ENCODE data around the gene OR51M1.
"Not testable (repeated sequence)": the region's sequence is repeated elsewhere in the genome, so short reads cannot be mapped to it uniquely, and the experiment has no call there.

OR51M1 gene

DNA sequence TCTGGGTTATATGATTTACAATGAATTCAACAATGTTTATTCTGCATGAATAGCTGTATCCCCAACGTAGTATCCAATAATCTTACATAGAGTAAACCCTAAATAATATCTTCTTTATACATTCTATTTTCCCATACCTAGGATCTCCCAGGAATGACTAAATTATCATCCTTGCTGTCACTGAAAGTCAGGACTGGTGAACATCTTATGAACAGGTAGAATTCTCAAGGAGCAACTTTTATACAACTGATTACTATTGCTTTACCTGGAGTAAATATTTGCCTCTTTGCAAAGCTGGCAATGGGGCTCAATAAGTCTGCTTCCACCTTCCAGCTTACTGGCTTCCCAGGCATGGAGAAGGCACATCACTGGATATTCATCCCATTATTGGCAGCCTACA, 32.4 kb upstream of the OR51M1 start, which contains the start of gene OR51B6:
Gene OR51B6 (plus strand): TSS at position 301 of the 400 bp plus-strand sequence. CDS start 0 bp downstream, at position 301.
- Histone ChIP-seq H3K4me2 (no peak within 1 kb of the TSS), H3K9me3 (replicated peaks in 1 of 11) (no peaks in the 10 kb centered on the region), H3K27ac (no peak within 1 kb of the TSS), H4K20me1 (no peaks in the 10 kb centered on the region), H3K4me1 (no peaks in the 10 kb centered on the region), H3K4me3 (no peak within 1 kb of the TSS), H3K36me3 (no peaks in the 10 kb centered on the region), H3K9ac (no peak within 1 kb of the TSS), H3K27me3 (no peaks in the 10 kb centered on the region)
- no peak for TF ChIP-seq Cebpa-rat (IDR thresholded peaks at IDR 0.05)

DNA sequence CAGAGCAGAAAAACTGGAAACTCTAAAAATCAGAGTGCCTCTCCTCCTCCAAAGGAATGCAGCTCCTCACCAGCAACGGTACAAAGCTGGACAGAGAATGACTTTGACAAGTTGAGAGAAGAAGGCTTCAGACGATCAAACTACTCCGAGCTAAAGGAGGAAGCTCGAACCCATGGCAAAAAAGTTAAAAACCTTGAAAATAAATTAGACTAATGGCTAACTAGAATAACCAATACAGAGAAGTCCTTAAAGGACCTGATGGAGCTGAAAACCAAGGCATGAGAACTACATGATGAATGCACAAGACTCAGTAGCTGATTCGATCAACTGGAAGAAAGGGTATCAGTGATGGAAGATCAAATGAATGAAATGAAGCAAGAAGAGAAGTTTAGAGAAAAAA, 27.6 kb upstream of the OR51M1 start:
- H3K36me3 ChIP-seq; H3K4me2 ChIP-seq; H3K27ac ChIP-seq; H3K9me3 ChIP-seq (replicated peaks in 1 of 11); H3K4me3 ChIP-seq; H3K9ac ChIP-seq; H3K4me1 ChIP-seq; H3K27me3 ChIP-seq; H4K20me1 ChIP-seq: not testable (repeated sequence)

DNA sequence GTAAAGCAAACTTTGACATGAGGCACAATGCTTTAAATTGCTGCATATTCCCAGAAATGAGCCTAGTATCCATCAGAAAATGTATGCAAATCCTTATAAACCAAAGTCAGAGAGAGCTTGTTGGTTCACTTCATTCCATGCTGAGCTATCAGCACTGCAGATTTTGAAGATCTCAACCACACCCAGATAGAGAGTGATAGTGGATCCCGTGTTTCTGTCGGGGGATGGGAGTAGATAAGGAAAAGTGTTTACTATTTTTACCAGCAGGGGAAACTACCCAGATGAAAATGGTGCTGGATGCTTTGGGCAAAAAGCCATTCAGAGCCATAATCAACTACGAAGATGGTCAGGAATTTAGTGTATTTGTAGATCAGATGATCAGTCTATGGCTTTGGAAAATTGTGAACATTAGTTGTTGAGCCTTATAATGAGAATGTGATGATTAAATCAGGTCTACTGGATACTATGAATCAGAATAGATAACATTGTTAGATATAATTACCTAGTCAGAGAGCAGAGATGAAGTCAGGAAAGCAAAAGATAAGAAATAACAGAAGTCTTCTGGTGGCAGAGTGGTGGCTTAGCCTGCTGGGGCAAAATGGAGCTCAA, 21.5 kb upstream of the OR51M1 start:
- Histone ChIP-seq H3K4me2 (no peak overlapping the region), H3K9me3 (replicated peaks in 1 of 11) (peaks cover 0 to 5% (median 0%) of the 10 kb centered on the region in 11 experiments; a peak in 3 of 22 replicates), H3K9ac (no peak overlapping the region), H3K36me3 (no peaks in the 10 kb centered on the region), H3K27ac (no peak overlapping the region), H3K4me1 (peaks cover 4 to 14% (median 10%) of the 10 kb centered on the region in 10 experiments; a peak in 16 of 20 replicates), H4K20me1 (no peaks in the 10 kb centered on the region), H3K4me3 (no peak overlapping the region), H3K27me3 (no peaks in the 10 kb centered on the region)
- no peak for TF ChIP-seq Cebpa-rat (IDR thresholded peaks at IDR 0.05)

DNA sequence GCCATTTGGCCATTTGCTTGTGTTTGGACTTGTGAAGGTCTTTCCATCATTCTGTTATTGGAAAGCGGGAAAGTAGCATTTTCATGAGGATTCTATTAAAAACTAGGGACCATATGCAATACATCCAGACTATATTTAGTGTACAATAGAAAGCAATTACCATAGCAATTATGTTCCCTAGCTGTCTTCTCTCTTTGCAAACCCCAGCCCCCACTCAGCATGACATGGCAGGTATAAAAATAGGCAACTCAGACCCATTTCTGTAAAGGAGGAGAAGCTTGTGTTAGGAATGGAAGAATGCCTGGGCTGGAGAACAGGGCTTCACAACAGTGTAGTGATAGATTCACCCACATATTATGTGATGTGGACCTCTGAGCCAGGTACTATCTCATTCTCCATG, 19.9 kb upstream of the OR51M1 start:
- no peak overlapping the region for H3K9ac ChIP-seq
- H3K4me1 ChIP-seq, result peaks cover 4 to 29% (median 13%) of the 10 kb centered on the region in 10 experiments; a peak in 16 of 20 replicates
- no peaks in the 10 kb centered on the region for H3K27me3 ChIP-seq

DNA sequence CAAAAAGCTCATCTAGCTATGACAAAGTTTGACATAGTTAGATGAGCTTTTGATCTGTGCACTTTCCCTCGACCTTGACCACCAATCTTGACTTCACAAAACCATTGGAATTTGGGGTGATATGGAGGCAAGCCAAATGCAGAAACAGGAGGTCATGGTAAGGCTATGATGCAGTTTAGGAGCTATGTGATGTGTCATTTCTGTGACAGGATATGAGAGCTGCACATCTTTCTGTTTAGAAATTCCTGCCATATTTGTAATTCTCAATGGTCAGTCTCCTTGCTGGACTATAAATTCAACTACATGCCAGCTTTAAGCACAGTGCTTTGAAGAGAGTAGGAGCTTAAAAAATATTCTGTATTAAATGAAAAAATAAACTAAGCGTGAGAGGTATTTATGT, 19.4 kb upstream of the OR51M1 start:
- H3K27me3 ChIP-seq, result no peaks in the 10 kb centered on the region
- no peak for TF ChIP-seq Cebpa-rat (IDR thresholded peaks at IDR 0.05)
- no peaks in the 10 kb centered on the region for H3K36me3 ChIP-seq
- H3K4me2 ChIP-seq, result peak overlapping the region in 8 of 11 experiments; percentile 12 to 55 (median 34); a peak in 12 of 22 replicates
- no peak overlapping the region for H3K9ac ChIP-seq
- H3K9me3 ChIP-seq (replicated peaks in 1 of 11), result peaks cover 0 to 5% (median 0%) of the 10 kb centered on the region in 11 experiments; a peak in 3 of 22 replicates
- no peak overlapping the region for H3K4me3 ChIP-seq
- no peak overlapping the region for H3K27ac ChIP-seq
- H3K4me1 ChIP-seq, result peaks cover 4 to 29% (median 13%) of the 10 kb centered on the region in 10 experiments; a peak in 16 of 20 replicates
- H4K20me1 ChIP-seq, result no peaks in the 10 kb centered on the region

More for the DNA sequence above, 19.9 kb upstream of the OR51M1 start:
- no peak overlapping the region for H3K4me3 ChIP-seq
- no peak for TF ChIP-seq Cebpa-rat (IDR thresholded peaks at IDR 0.05)
- no peaks in the 10 kb centered on the region for H3K36me3 ChIP-seq
- H3K27ac ChIP-seq, result no peak overlapping the region
- H3K4me2 ChIP-seq, result peak overlapping the region in 2 of 11 experiments; percentile 39 to 55; a peak in 2 of 22 replicates
- peaks cover 0 to 5% (median 0%) of the 10 kb centered on the region in 11 experiments; a peak in 3 of 22 replicates for H3K9me3 ChIP-seq (replicated peaks in 1 of 11)
- no peaks in the 10 kb centered on the region for H4K20me1 ChIP-seq

DNA sequence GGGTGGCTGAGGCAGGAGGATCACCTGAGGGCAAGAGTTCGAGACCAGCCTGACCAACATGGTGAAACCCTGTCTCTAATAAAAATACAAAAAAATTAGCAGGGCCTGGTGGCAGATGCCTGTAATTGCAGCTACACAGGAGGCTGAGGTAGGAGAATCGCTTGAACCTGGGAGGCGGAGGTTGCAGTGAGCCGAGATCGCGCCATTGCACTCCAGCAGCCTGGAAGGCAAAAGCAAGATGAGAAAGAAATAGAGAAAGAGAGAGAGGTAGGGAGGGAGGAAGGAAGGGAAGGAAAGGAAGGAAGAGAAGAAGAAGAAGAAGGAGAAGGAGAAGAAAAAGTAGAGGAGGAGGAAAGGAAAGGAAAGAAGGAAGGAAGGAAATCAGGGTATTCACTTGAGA, 17.2 kb upstream of the OR51M1 start:
- not testable (repeated sequence) for H3K9ac ChIP-seq; H3K4me3 ChIP-seq; H3K27me3 ChIP-seq; H3K36me3 ChIP-seq; H4K20me1 ChIP-seq; H3K9me3 ChIP-seq (replicated peaks in 1 of 11)
- H3K27ac ChIP-seq, result peak overlapping the region in 1 of 11 experiments; percentile 60; a peak in 1 of 22 replicates
- H3K4me1 ChIP-seq, result peaks cover 4 to 29% (median 13%) of the 10 kb centered on the region in 10 experiments; a peak in 16 of 20 replicates
- peak overlapping the region in 2 of 11 experiments; percentile 36 to 80; a peak in 3 of 22 replicates for H3K4me2 ChIP-seq

DNA sequence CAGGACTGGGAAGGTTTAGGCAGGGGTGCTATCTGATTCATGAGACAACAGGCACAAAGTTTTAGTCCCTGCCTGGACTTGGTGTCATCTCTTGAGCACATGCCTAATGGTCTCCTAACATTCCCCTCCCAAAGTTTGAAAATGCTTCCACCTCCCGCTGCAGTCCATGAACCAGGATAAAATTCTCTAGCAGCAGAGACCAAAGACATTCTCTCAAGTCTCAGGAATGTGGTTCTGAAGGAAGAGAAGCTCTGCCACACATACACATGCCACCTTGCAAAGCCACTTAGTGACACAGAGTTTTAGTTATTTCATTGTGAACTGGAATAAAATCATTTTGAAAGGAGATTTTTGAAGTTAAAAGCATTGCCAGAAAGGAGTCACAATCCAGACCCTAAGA, 16.8 kb upstream of the OR51M1 start:
- H3K27me3 ChIP-seq, result no peaks in the 10 kb centered on the region
- H3K4me2 ChIP-seq, result peak overlapping the region in 3 of 11 experiments; percentile 36 to 80 (median 59); a peak in 6 of 22 replicates
- no peak overlapping the region for H3K9ac ChIP-seq
- H3K27ac ChIP-seq, result peak overlapping the region in 2 of 11 experiments; percentile 37 to 60; a peak in 3 of 22 replicates
- H3K4me1 ChIP-seq, result peaks cover 4 to 29% (median 13%) of the 10 kb centered on the region in 10 experiments; a peak in 16 of 20 replicates
- TF ChIP-seq Cebpa-rat (IDR thresholded peaks at IDR 0.05), result no peak
- no peaks in the 10 kb centered on the region for H4K20me1 ChIP-seq
- H3K4me3 ChIP-seq, result no peak overlapping the region
- 0 out of 22 replicates have a peak, but pooled peaks cover 0 to 3% (median 0%) of the 10 kb centered on the region in 11 experiments for H3K9me3 ChIP-seq (replicated peaks in 1 of 11)
- H3K36me3 ChIP-seq, result no peaks in the 10 kb centered on the region

DNA sequence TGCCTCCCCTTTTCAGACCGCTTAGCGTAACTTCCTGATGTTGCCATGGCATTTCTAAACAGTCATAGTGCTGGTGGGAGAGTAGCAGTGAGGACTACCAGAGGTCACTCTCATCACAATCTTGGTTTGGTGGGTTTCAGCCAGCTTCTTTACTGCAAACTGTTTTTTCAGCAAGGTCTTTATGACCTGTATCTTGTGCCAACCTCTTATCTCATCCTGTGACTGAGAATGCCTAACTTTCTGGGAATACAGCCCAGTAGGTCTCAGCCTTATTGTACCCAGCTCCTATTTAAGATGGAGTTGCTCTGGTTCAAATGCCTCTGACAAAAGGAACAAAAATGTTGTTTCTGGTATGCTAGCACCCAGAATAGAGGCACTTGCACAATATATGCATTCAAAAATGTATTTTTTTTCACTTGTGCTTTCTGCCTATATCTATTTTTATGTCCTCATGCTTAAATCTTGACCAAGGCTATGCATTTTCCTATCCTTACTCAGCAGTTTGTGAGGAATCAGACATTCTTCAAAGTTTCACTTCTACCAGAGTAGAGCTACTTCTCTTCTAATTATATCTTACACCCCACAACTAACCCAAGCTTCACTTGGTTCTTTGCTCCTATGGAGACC, 16.1 kb upstream of the OR51M1 start:
- Histone ChIP-seq H3K4me3 (no peak overlapping the region), H3K27ac (peak overlapping the region in 3 of 11 experiments; percentile 13 to 60 (median 37); a peak in 4 of 22 replicates), H3K4me1 (peaks cover 4 to 29% (median 13%) of the 10 kb centered on the region in 10 experiments; a peak in 16 of 20 replicates), H3K27me3 (no peaks in the 10 kb centered on the region), H3K9me3 (replicated peaks in 1 of 11) (peaks cover 0 to 4% (median 0%) of the 10 kb centered on the region in 11 experiments; a peak in 2 of 22 replicates), H3K4me2 (peak overlapping the region in 4 of 11 experiments; percentile 1 to 80 (median 48); a peak in 7 of 22 replicates), H4K20me1 (no peaks in the 10 kb centered on the region), H3K9ac (0 out of 22 replicates have a peak overlapping the region, but pooled peaks of 1 of the 11 experiments have one; percentile 37), H3K36me3 (no peaks in the 10 kb centered on the region)
- no peak for TF ChIP-seq Cebpa-rat (IDR thresholded peaks at IDR 0.05)

DNA sequence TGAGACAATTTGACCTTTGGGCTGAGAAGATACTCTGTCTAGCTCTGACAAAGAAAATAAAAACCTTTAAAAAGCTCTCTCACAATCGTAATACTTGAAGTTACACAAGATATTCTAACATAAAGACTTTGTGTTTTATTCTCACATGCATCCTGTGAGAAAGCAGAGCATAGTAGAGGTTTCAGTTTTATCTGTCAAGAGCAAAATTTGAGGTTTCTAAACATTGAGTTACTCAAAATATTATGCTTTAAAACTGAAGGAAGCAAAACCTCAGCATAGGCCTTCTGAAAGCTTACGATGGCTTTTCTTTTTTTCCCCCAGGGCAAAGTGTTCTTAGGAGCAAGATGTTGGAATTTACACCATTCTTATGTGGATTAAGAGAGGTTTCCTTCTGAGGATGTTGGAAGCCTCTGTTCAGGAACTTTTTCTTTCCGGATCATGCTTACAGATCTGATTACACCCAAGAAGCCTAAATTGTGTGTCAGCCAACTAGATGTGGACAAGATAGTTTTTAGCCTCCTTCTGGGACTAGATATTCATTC, 15.0 kb upstream of the OR51M1 start:
- Histone ChIP-seq H3K27ac (no peak overlapping the region; a peak in 1 of 22 replicates), H3K9me3 (replicated peaks in 1 of 11) (peaks cover 0 to 11% (median 8%) of the 10 kb centered on the region in 11 experiments; a peak in 11 of 22 replicates), H3K27me3 (no peaks in the 10 kb centered on the region), H3K4me1 (peaks cover 4 to 29% (median 12%) of the 10 kb centered on the region in 10 experiments; a peak in 16 of 20 replicates), H3K36me3 (no peaks in the 10 kb centered on the region), H4K20me1 (no peaks in the 10 kb centered on the region), H3K4me3 (no peak overlapping the region), H3K9ac (no peak overlapping the region), H3K4me2 (peak overlapping the region in 3 of 11 experiments; percentile 36 to 80 (median 59); a peak in 4 of 22 replicates)
- TF ChIP-seq Cebpa-rat (IDR thresholded peaks at IDR 0.05), result no peak

Measured in BLaER1 treated with 17β-estradiol and CSF1 and Interleukin-3, amounts not matched to agents 10 nM and 100 nM (cell line).